Mammary epithelial cell (primary cell): ENCODE data around the gene ZCWPW2.

Experiments
- EZH2 ChIP-seq: IDR thresholded peaks from 2 replicates; pipeline ENCODE4 v1.6.1; 2012; ENCODE audit warnings: low read length, inconsistent platforms, borderline replicate concordance
- TF ChIP-seq, protein P1 (sequence below), 2 donors: IDR thresholded peaks in 1 of 2; conservative IDR thresholded peaks in 1 of 2; 2 replicates each; pipeline ENCODE4 v1.5.1; 2011 to 2012; ENCODE audit warnings: inconsistent platforms in 2 of 2, low read length in 2 of 2, mild to moderate bottlenecking in 2 of 2, control low read depth in 1 of 2, low read depth in 1 of 2; ENCODE audit not compliant: insufficient read depth in 1 of 2; ENCODE audit errors: extremely low read depth in 1 of 2

DNA sequence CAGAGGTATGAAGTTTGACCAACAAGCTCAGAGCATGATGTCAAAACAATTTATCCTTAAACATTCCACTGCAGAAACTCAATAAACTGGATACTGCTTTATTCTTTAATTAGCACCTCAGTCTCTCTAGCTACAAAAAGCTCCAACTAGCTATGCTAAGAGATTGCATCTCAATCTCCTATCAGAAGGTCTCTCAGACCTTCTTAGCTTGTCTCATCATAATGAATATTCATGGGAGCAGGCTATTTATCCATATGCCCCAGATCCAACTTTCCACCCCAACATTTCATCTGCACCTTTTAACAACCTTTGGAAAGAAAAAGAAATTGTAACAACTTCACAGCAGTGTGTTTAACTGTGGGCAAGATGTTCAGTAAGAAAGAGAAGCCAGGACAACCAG, 11.3 kb upstream of the ZCWPW2 start:
- TF ChIP-seq, protein P1, sequence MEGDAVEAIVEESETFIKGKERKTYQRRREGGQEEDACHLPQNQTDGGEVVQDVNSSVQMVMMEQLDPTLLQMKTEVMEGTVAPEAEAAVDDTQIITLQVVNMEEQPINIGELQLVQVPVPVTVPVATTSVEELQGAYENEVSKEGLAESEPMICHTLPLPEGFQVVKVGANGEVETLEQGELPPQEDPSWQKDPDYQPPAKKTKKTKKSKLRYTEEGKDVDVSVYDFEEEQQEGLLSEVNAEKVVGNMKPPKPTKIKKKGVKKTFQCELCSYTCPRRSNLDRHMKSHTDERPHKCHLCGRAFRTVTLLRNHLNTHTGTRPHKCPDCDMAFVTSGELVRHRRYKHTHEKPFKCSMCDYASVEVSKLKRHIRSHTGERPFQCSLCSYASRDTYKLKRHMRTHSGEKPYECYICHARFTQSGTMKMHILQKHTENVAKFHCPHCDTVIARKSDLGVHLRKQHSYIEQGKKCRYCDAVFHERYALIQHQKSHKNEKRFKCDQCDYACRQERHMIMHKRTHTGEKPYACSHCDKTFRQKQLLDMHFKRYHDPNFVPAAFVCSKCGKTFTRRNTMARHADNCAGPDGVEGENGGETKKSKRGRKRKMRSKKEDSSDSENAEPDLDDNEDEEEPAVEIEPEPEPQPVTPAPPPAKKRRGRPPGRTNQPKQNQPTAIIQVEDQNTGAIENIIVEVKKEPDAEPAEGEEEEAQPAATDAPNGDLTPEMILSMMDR (conservative IDR thresholded peaks at IDR 0.05 in 1 of 2, IDR thresholded peaks at IDR 0.05 in 1 of 2; ENCODE audit: extremely low read depth in 1 of 2, insufficient read depth in 1 of 2, low read depth in 1 of 2, low read length in 2 of 2), result no peak
- no peak for TF ChIP-seq EZH2
